Thyroid gland (tissue), 4 donors: ENCODE data around the gene UBAC1. TPM values are rescaled to one million over a fixed set of nuclear protein-coding genes. Genes with fewer than 3 reads are reported as not detected.

Source experiments
- DNase-seq, 2 donors: peaks; one replicate each; pipeline ENCODE4 v3.0.0-alpha.2; 2019
- H3K27ac ChIP-seq, 3 donors: fragments of 200-600 bp; sonication (generic); 1 replicate in 2 of 3; 2 replicates in 1 of 3; pipeline ENCODE4 v1.5.1; 2016 to 2019; ENCODE audit warnings: mild to moderate bottlenecking in 1 of 3, moderate library complexity in 1 of 3
- H3K27me3 ChIP-seq: fragments of 200-600 bp; sonication (generic); one replicate; pipeline ENCODE4 v1.5.1; 2019
- H3K36me3 ChIP-seq, 2 donors: fragments of 200-600 bp; sonication (generic); one replicate each; pipeline ENCODE4 v1.5.1; 2016 to 2019
- H3K4me1 ChIP-seq, 2 donors: fragments of 200-600 bp; sonication (generic); one replicate each; pipeline ENCODE4 v1.5.1; 2017 to 2019
- H3K4me3 ChIP-seq, 3 donors: fragments of 200-600 bp; sonication (generic); replicated peaks in 1 of 3; 1 replicate in 2 of 3; 2 replicates in 1 of 3; pipeline ENCODE4 v1.5.1; 2016; ENCODE audit warnings: mild to moderate bottlenecking in 1 of 3
- H3K9me3 ChIP-seq: fragments of 200-600 bp; sonication (generic); one replicate; pipeline ENCODE4 v1.5.1; 2017
- CTCF ChIP-seq, 6 experiments: fragments of 200-600 bp in 3 of 6; fragments of 450-650 bp in 3 of 6; sonication (generic) in 3 of 6; IDR thresholded peaks; one replicate each; pipeline ENCODE4 v1.5.1; 2016 to 2019; ENCODE audit warnings: antibody characterized with exemption in 6 of 6, mild to moderate bottlenecking in 2 of 6, inconsistent platforms in 1 of 6, moderate library complexity in 1 of 6
- POLR2A ChIP-seq, 2 donors: fragments of 450-650 bp; IDR thresholded peaks; one replicate each; pipeline ENCODE4 v1.6.1; 2017; ENCODE audit warnings: antibody characterized with exemption in 2 of 2, mild to moderate bottlenecking in 2 of 2, moderate library complexity in 1 of 2
- WGBS, 2 donors: methylation state at CpG; one replicate each; pipeline ENCODE4 v1.1.5; 2017; 5-methylcytosine and 5-hydroxymethylcytosine counted together
- intact Hi-C: fragments of 100-400 bp; cut with DNase I; formaldehyde crosslinking; loops from one replicate; pipeline ENCODE4 v1.15.1; 2023
- total RNA-seq, 4 donors: library from RNA; depleted of rRNA; stranded (reverse); fragments of >200 nt; gene quantifications; one replicate each; pipeline ENCODE4 v1.2.3, GENCODE V29; 2016

Gene UBAC1
- total RNA-seq, 4 donors from 2014 or later: 37.9 to 56.2 (median 44.2) TPM

DNA sequence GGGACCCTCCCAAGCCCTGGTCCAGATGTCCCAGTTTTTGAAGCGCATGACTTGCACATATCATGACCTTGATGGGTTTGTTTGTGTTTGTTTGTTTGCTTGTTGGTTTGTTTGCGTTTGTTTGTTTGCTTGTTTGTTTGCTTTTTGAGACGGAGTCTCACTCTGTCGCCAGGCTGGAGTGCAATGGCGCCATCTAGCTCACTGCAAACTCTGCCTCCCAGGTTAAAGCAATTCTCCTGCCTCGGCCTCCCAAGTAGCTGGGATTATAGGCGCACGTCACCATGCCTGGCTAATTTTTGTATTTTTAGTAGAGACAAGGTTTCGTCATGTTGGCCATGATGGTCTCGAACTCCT is 13.0 kb upstream of the UBAC1 start:
- Histone ChIP-seq H3K4me1 (peaks cover 0 to 4% of the 10 kb centered on the region in 2 donors), H3K36me3 (no peaks in the 10 kb centered on the region), H3K4me3 (no peak overlapping the region), H3K27ac (no peak overlapping the region), H3K9me3 (no peaks in the 10 kb centered on the region), H3K27me3 (no peaks in the 10 kb centered on the region)
- DNase-seq: no peak
- intact Hi-C loops: no loop called here
- TF ChIP-seq POLR2A (IDR thresholded peaks at IDR 0.05) (no peak), CTCF (IDR thresholded peaks at IDR 0.05) (no peak)
- 53 to 57% methylated on average over 10 of the region's 10 CpGs for WGBS, 2 donors

DNA sequence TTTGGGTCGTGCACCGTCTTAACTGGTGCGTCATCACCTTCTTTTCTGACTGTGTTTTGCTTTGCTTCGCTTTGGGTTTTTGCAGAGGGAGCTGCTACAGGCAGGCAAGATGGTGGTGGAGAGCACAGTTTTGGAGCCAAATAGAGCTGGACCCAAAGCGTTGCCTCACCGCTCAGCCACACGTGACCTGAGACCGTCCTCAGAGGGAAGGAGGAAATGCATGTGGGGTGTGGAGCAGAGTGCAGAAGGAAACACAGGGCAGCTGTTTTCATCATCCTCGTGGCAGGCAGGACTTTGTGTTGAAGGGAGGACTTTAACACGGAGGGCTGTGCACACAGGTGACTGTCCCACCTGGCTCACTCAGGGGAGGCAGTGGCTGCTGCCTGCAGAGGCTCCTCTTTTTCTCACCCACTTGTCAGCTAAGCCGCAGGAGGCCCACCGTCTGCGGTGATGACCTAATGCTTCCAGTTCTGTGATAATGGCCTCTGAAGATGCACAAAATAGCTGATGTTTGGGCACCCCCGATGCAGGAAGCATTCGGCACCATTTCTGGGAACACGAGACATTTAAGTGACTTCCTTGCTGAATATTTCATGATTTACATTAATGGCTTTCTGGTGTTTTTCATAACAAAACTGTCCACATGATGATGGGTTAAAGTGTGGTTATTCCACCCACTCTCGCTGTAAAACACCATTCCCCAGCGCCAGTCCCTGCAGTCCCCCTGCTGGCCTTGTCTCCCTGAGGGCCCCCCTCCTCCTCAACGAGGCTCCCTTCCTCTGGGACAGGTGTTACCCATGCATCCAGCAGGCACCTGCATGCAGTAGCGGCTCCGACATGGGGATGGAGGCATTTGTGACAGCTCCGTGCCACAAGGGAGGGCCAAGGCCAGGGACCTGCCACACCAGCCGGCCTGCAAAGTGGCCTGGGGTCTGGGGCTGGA is 12.4 kb upstream of the UBAC1 start:
- 42 to 45% methylated on average over 23 of the region's 23 CpGs for WGBS, 2 donors
- intact Hi-C loops: no loop called here
- H3K4me1 ChIP-seq: peaks cover 0 to 4% of the 10 kb centered on the region in 2 donors
- H3K27ac ChIP-seq: no peak overlapping the region
- H3K36me3 ChIP-seq: no peaks in the 10 kb centered on the region
- no peaks in the 10 kb centered on the region for H3K27me3 ChIP-seq
- H3K9me3 ChIP-seq: no peaks in the 10 kb centered on the region
- no peak for DNase-seq
- TF ChIP-seq CTCF (IDR thresholded peaks at IDR 0.05) (no peak), POLR2A (IDR thresholded peaks at IDR 0.05) (no peak)
- H3K4me3 ChIP-seq: no peak overlapping the region

DNA sequence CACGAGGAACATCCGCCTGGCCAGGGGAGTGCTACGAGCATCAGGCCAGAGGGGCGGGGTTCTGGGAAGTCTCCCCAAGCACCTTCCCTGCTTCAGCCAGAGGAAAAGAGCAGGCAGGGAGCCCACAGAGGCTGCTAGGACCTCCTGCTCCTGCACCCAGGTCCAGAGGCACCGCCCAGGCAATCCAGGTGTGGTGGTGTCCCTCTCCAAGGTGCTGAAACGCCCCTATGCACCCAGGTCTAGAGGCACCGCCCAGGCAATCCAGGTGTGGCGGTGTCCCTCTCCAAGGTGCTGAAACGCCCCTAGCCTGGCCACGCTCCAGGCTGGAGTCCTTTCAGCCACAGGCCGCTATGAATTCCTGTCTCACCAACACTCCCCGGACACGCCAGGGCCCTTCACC is 10.7 kb upstream of the UBAC1 start:
- peak; percentile 88 to 92 for DNase-seq
- H3K4me1 ChIP-seq: peaks cover 0 to 4% of the 10 kb centered on the region in 2 donors
- no peaks in the 10 kb centered on the region for H3K36me3 ChIP-seq
- no peaks in the 10 kb centered on the region for H3K9me3 ChIP-seq
- intact Hi-C loops: no loop called here
- H3K4me3 ChIP-seq: no peak overlapping the region
- H3K27ac ChIP-seq: no peak overlapping the region
- no peak for TF ChIP-seq CTCF (IDR thresholded peaks at IDR 0.05)
- TF ChIP-seq POLR2A (IDR thresholded peaks at IDR 0.05): no peak
- 26 to 28% methylated on average over 8 of the region's 13 CpGs for WGBS, 2 donors
- H3K27me3 ChIP-seq: no peaks in the 10 kb centered on the region

DNA sequence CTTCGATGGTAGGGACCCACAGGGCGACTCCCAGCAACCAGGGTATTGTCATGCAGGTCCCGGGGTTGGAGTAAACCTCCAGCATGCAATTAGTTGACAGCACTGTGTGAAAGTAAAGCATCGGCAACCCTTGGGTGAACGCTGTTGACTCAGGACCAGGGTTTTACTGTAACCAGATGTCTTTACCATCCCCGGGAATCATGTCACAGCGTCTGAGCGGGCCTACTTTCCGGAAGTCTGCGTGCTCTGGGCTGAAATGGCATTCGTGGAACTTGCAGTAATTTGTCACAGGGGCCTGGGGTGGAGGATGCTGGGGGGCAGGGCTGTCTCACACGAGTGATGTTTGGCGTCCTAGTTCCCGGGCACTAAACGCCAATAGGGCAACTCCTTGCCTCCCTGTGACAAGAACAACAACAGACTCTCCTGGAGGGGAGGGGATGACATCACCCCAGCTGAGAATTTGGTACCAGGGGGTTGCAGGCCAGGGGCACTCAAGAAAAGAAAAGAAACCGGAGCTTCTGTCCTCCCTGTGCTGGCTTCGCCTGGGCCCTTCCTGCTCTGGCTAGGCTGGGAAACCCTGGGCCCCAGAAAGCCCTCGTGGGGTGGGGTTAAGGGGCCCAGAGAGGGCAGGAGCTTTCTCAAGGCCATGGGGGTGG is 10.1 kb upstream of the UBAC1 start:
- no peak for TF ChIP-seq POLR2A (IDR thresholded peaks at IDR 0.05)
- no peak for TF ChIP-seq CTCF (IDR thresholded peaks at IDR 0.05)
- no peaks in the 10 kb centered on the region for H3K36me3 ChIP-seq
- intact Hi-C loops: no loop called here
- H3K27me3 ChIP-seq: no peaks in the 10 kb centered on the region
- 64 to 67% methylated on average over 18 of the region's 18 CpGs for WGBS, 2 donors
- H3K27ac ChIP-seq: no peak overlapping the region
- no peak for DNase-seq
- H3K4me1 ChIP-seq: peaks cover 0 to 4% of the 10 kb centered on the region in 2 donors
- H3K9me3 ChIP-seq: no peaks in the 10 kb centered on the region
- no peak overlapping the region for H3K4me3 ChIP-seq
